ENCODE results near the gene CMBL.

Gene CMBL

GRCh38 chr5:10339958-10340357 is 32.3 kb upstream of the CMBL start:
- no peaks in the 10 kb centered on the region for H3K27me3 ChIP-seq
- no peaks in the 10 kb centered on the region for H3K9me3 ChIP-seq
- no peak for TF ChIP-seq CTCF (IDR thresholded peaks at IDR 0.05; ENCODE audit: low read depth, low read length)
- DNase-seq: no peak
- peaks cover 8% of the 10 kb centered on the region; the same call in 1 of the 2 replicates for H3K4me1 ChIP-seq
- no peaks in the 10 kb centered on the region for H3K36me3 ChIP-seq
- no peak overlapping the region for H3K4me3 ChIP-seq (ENCODE audit: low read depth, low read length)

- no peaks in the 10 kb centered on the region for H3K36me3 ChIP-seq
- H3K4me3 ChIP-seq (ENCODE audit: low read depth, low read length): peak overlapping the region; percentile 31
- peak; percentile 55 for DNase-seq
- H3K9me3 ChIP-seq: no peaks in the 10 kb centered on the region
- H3K27me3 ChIP-seq: no peaks in the 10 kb centered on the region
- no peak for TF ChIP-seq CTCF (IDR thresholded peaks at IDR 0.05; ENCODE audit: low read depth, low read length)
- H3K4me1 ChIP-seq: peaks cover 8% of the 10 kb centered on the region; the same call in 1 of the 2 replicates
These were observed 31.5 kb upstream of the CMBL start for GRCh38 chr5:10339058-10339811.

- no peak for DNase-seq
- Histone ChIP-seq H3K27me3 (no peaks in the 10 kb centered on the region), H3K9me3 (no peaks in the 10 kb centered on the region), H3K36me3 (no peaks in the 10 kb centered on the region), H3K4me1 (peaks cover 8% of the 10 kb centered on the region; the same call in 1 of the 2 replicates), H3K4me3 (ENCODE audit: low read depth, low read length) (peak overlapping the region; percentile 31)
- TF ChIP-seq CTCF (IDR thresholded peaks at IDR 0.05; ENCODE audit: low read depth, low read length): no peak
These were observed 31.0 kb upstream of the CMBL start for GRCh38 chr5:10338686-10339057.

- TF ChIP-seq CTCF (IDR thresholded peaks at IDR 0.05; ENCODE audit: low read depth, low read length): no peak
- H3K4me1 ChIP-seq: peaks cover 8% of the 10 kb centered on the region; the same call in 1 of the 2 replicates
- H3K36me3 ChIP-seq: no peaks in the 10 kb centered on the region
- no peak overlapping the region for H3K4me3 ChIP-seq (ENCODE audit: low read depth, low read length)
- DNase-seq: no peak
- no peaks in the 10 kb centered on the region for H3K27me3 ChIP-seq
- H3K9me3 ChIP-seq: no peaks in the 10 kb centered on the region
These were observed 30.3 kb upstream of the CMBL start for GRCh38 chr5:10337986-10338385.

GRCh38 chr5:10337107-10337506 is 29.4 kb upstream of the CMBL start:
- no peaks in the 10 kb centered on the region for H3K27me3 ChIP-seq
- H3K4me3 ChIP-seq (ENCODE audit: low read depth, low read length): no peak overlapping the region
- no peaks in the 10 kb centered on the region for H3K9me3 ChIP-seq
- H3K4me1 ChIP-seq: peaks cover 8% of the 10 kb centered on the region; the same call in 1 of the 2 replicates
- DNase-seq: no peak
- no peaks in the 10 kb centered on the region for H3K36me3 ChIP-seq
- no peak for TF ChIP-seq CTCF (IDR thresholded peaks at IDR 0.05; ENCODE audit: low read depth, low read length)

GRCh38 chr5:10335711-10336470 is 28.2 kb upstream of the CMBL start:
- Histone ChIP-seq H3K4me3 (ENCODE audit: low read depth, low read length) (no peak overlapping the region), H3K9me3 (no peaks in the 10 kb centered on the region), H3K4me1 (peaks cover 8% of the 10 kb centered on the region; the same call in 1 of the 2 replicates), H3K27me3 (no peaks in the 10 kb centered on the region), H3K36me3 (no peaks in the 10 kb centered on the region)
- no peak for DNase-seq
- TF ChIP-seq CTCF (IDR thresholded peaks at IDR 0.05; ENCODE audit: low read depth, low read length): no peak
